Hepatocyte (in vitro differentiated cells): Measurements from ENCODE around the gene CFL2. TPM values are rescaled to one million over a fixed set of nuclear protein-coding genes. Genes with fewer than 3 reads are reported as not detected.
A peak's percentile ranks its signal among the peaks of the same experiment; 100 is the strongest.

Experiments
- DNase-seq: peaks from one replicate; pipeline ENCODE4 v3.0.0-alpha.2; 2016; ENCODE audit warnings: low spot score
- H2AFZ ChIP-seq: fragments of 200-600 bp; sonication (generic); 2 replicates; pipeline ENCODE4 v1.6.0; 2016; ENCODE audit warnings: antibody characterized with exemption, mild to moderate bottlenecking
- H3K27ac ChIP-seq: fragments of 200-600 bp; sonication (generic); 2 replicates; pipeline ENCODE4 v1.5.1; 2016; ENCODE audit warnings: mild to moderate bottlenecking
- H3K27me3 ChIP-seq: fragments of 200-600 bp; sonication (generic); 2 replicates; pipeline ENCODE4 v1.6.1; 2016
- H3K36me3 ChIP-seq: fragments of 200-600 bp; sonication (generic); replicated peaks from 2 replicates; pipeline ENCODE4 v1.5.1; 2016; ENCODE audit warnings: low read depth; ENCODE audit not compliant: insufficient read depth
- H3K4me1 ChIP-seq: fragments of 200-600 bp; sonication (generic); 2 replicates; pipeline ENCODE4 v1.5.1; 2016; ENCODE audit warnings: mild to moderate bottlenecking, moderate library complexity; ENCODE audit not compliant: insufficient read depth
- H3K4me2 ChIP-seq: fragments of 200-600 bp; sonication (generic); 2 replicates; pipeline ENCODE4 v1.6.0; 2016
- H3K4me3 ChIP-seq: fragments of 200-600 bp; sonication (generic); 2 replicates; pipeline ENCODE4 v1.5.1; 2016; ENCODE audit warnings: mild to moderate bottlenecking
- H3K79me2 ChIP-seq: fragments of 200-600 bp; sonication (generic); 2 replicates; pipeline ENCODE4 v1.6.0; 2017; ENCODE audit warnings: mild to moderate bottlenecking
- H3K9me2 ChIP-seq: fragments of 200-600 bp; sonication (generic); replicated peaks from 2 replicates; pipeline ENCODE4 v1.6.0; 2017; ENCODE audit warnings: mild to moderate bottlenecking; ENCODE audit not compliant: insufficient read depth
- H3K9me3 ChIP-seq: fragments of 200-600 bp; sonication (generic); 2 replicates; pipeline ENCODE4 v1.5.1; 2016; ENCODE audit warnings: low read depth, mild to moderate bottlenecking
- H4K20me1 ChIP-seq: fragments of 200-600 bp; sonication (generic); 2 replicates; pipeline ENCODE4 v1.6.0; 2016; ENCODE audit warnings: mild to moderate bottlenecking; ENCODE audit not compliant: insufficient read depth, poor library complexity, severe bottlenecking
- EZH2 ChIP-seq: fragments of 200-600 bp; sonication (generic); IDR thresholded peaks from 2 replicates; pipeline ENCODE4 v1.6.1; 2016; ENCODE audit warnings: antibody characterized with exemption, mild to moderate bottlenecking, borderline replicate concordance
- EZH2phosphoT487 ChIP-seq: fragments of 200-600 bp; sonication (generic); IDR thresholded peaks from one replicate; pipeline ENCODE4 v1.6.1; 2018; ENCODE audit warnings: antibody characterized with exemption, mild to moderate bottlenecking, low read depth, moderate library complexity; ENCODE audit not compliant: unreplicated experiment, severe bottlenecking
- WGBS: methylation state at CpG from one replicate; pipeline ENCODE4 v1.1.6; 2016; ENCODE audit warnings: low lambda C conversion rate; ENCODE audit errors: missing lambda C conversion rate; 5-methylcytosine and 5-hydroxymethylcytosine counted together
- polyA plus RNA-seq: library from polyadenylated mRNA; unstranded; fragments of >200 nt; fragmentation: Nextera tagmentation; extraction: Ambion mirVana; gene quantifications from 2 replicates; pipeline ENCODE4 v1.2.1, GENCODE V29; 2016
- total RNA-seq: library from RNA; depleted of rRNA; stranded (reverse); fragments of >200 nt; gene quantifications from 2 replicates; pipeline ENCODE4 v1.2.3, GENCODE V29; 2014
- TF ChIP-seq, protein P1 (sequence below): fragments of 200-600 bp; sonication (generic); IDR thresholded peaks from 2 replicates; pipeline ENCODE4 v1.5.1; 2016; ENCODE audit warnings: antibody characterized with exemption, mild to moderate bottlenecking; ENCODE audit not compliant: poor library complexity

Gene CFL2
- 39.5 and 43.0 TPM in 2 replicates for total RNA-seq
- polyA plus RNA-seq = 46.6 and 49.5 TPM in 2 replicates

DNA sequence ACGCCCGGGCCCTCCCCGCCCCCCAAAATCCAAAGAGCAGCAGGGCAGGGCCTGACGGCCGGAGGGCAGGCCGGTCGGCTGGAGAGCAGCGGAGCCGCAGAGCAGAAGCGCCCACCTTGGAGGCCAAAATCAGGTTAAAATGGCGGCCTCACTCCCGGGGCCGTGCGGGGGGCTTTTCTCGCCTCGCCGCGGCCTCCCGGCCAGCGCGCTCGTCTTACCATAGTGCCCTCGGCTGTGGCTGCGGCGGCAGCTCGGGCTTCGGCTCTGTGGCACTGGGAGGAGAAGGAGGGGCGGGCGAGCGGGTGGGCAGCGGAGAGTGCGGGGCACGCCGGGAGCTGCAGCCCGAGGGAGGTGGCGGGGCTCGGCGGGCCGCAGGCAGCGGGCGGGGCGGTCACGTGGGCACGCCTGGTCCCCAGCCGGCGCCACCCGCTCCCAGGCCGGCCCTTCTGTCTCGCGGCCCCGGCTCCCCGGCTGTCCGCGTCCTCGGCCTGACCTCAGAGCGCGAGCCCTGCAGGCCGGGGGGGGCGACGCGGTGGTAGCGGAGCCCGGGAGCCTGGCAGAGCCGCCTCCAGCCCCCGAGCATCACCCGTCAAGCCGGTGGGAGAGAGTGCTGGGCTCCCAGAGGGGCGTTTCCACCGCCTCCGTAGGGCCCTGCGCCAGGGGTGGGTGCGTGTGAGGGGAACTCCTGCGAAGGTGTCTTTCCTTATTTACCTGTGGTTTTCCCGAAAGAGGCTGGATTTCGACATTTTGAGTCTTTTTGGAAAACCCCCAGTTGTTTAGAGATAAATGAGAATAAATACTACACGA, at the start of gene CFL2:
CFL2 (minus strand) TSS at position 274 of the 807 bp plus-strand sequence; CDS start at position 221, 53 bp downstream.
- TF ChIP-seq, protein P1, sequence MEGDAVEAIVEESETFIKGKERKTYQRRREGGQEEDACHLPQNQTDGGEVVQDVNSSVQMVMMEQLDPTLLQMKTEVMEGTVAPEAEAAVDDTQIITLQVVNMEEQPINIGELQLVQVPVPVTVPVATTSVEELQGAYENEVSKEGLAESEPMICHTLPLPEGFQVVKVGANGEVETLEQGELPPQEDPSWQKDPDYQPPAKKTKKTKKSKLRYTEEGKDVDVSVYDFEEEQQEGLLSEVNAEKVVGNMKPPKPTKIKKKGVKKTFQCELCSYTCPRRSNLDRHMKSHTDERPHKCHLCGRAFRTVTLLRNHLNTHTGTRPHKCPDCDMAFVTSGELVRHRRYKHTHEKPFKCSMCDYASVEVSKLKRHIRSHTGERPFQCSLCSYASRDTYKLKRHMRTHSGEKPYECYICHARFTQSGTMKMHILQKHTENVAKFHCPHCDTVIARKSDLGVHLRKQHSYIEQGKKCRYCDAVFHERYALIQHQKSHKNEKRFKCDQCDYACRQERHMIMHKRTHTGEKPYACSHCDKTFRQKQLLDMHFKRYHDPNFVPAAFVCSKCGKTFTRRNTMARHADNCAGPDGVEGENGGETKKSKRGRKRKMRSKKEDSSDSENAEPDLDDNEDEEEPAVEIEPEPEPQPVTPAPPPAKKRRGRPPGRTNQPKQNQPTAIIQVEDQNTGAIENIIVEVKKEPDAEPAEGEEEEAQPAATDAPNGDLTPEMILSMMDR = no peak
- TF ChIP-seq EZH2phosphoT487 = no peak
- no peak for TF ChIP-seq EZH2
- peak within 1 kb of the TSS; percentile 72 for H2AFZ ChIP-seq
- 2% methylated on average over 44 of the region's 76 CpGs for WGBS
- H3K27me3 ChIP-seq = no peaks in the 10 kb centered on the region
- no peaks in the 10 kb centered on the region for H3K36me3 ChIP-seq
- H3K9me2 ChIP-seq = no peaks in the 10 kb centered on the region
- DNase-seq = peak; percentile 94
- H3K4me2 ChIP-seq = peak within 1 kb of the TSS; percentile 75
- peak within 1 kb of the TSS; percentile 95 for H3K4me3 ChIP-seq
- no peaks in the 10 kb centered on the region for H4K20me1 ChIP-seq
- H3K9me3 ChIP-seq = no peaks in the 10 kb centered on the region
- H3K4me1 ChIP-seq = peaks cover 9% of the 10 kb centered on the region
- peak within 1 kb of the TSS; percentile 98 for H3K27ac ChIP-seq
- H3K79me2 ChIP-seq = peaks cover 21% of the 10 kb centered on the region

DNA sequence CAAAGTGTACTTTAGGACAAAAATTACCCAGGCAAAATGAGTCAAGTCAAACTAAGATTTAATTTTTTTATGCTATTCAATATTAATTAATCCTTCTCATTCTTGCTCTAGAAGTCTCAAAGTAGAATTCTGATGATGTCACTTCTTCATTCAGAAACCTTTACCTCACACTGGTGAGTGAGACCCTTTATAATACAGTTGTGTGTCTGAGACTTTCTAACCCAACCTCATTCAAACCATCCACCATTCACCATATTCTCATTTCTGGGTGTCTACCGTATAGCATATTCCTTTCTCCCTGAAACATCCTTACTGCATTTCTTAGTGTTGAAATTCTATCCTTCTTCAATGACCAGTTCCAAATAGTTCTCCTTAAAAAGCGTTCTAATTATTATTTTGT, 40.8 kb upstream of the CFL2 start:
- Histone ChIP-seq H3K27me3 (no peaks in the 10 kb centered on the region), H3K9me2 (no peaks in the 10 kb centered on the region), H3K27ac (no peak overlapping the region), H4K20me1 (no peaks in the 10 kb centered on the region), H3K79me2 (no peaks in the 10 kb centered on the region), H3K9me3 (no peaks in the 10 kb centered on the region), H3K4me3 (no peak overlapping the region), H3K4me1 (no peaks in the 10 kb centered on the region), H3K4me2 (no peak overlapping the region), H3K36me3 (no peaks in the 10 kb centered on the region), H2AFZ (no peak overlapping the region)
- WGBS = 95% methylated on average over 2 of the region's 2 CpGs
- TF ChIP-seq, protein P1 = no peak
- TF ChIP-seq EZH2phosphoT487 (no peak), EZH2 (no peak)
- DNase-seq = no peak

DNA sequence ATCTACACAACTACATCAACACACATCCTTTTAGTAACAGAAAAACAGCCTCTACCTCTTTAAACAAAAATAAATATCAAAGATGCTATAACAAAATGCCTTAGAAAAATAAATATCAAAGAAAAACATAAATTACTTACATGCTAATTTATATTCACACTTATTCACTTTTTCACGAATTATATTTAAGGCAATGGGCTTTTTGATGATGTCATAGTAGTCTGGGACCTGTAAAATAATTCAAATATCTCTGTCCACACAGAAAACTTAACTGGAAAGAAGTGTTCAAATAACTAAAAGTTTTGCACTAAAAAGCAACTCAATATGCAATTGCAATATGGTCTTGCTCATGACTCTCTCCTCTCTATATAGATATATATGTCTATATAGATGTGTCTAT, 40.3 kb upstream of the CFL2 start:
- H3K27ac ChIP-seq = no peak overlapping the region
- H3K4me2 ChIP-seq = no peak overlapping the region
- H3K79me2 ChIP-seq = no peaks in the 10 kb centered on the region
- no peaks in the 10 kb centered on the region for H4K20me1 ChIP-seq
- no peak for DNase-seq
- H3K9me3 ChIP-seq = no peaks in the 10 kb centered on the region
- H2AFZ ChIP-seq = no peak overlapping the region
- H3K4me3 ChIP-seq = no peak overlapping the region
- no peak for TF ChIP-seq EZH2phosphoT487
- no peak for TF ChIP-seq EZH2
- TF ChIP-seq, protein P1 = no peak
- H3K27me3 ChIP-seq = no peaks in the 10 kb centered on the region
- H3K4me1 ChIP-seq = no peaks in the 10 kb centered on the region
- H3K9me2 ChIP-seq = no peaks in the 10 kb centered on the region
- 97% methylated on average over 1 of the region's 1 CpG for WGBS
- no peaks in the 10 kb centered on the region for H3K36me3 ChIP-seq
